ENCODE data around the gene COPG2.

DNA sequence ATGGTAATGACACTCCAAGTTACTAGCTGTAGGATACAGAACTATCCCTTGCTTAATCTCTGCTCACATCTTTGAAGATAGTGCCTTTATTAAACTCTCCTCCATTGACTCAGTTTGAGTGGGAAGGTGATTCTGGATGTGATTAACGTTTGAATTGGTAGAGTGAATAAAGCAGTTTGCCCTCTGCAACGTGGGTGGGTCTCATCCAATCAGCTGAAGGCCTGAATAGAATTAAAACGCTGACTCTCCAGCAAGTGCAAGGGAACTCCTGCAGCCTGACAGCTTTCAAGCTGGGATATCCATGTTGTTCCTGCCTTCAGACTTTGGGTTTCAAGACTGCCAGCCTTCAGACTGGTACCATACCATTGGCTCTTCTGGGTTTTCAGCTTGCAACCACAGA is 43.9 kb upstream of the COPG2 start:
- TF ChIP-seq EP300 (IDR thresholded peaks at IDR 0.05; ENCODE audit: borderline replicate concordance) (no peak), EGR1 (IDR thresholded peaks at IDR 0.05) (no peak), RAD21 (IDR thresholded peaks at IDR 0.05; ENCODE audit: low read depth) (no peak), TAF1 (IDR thresholded peaks at IDR 0.05; ENCODE audit: low read depth) (no peak), FOXM1 (IDR thresholded peaks at IDR 0.05; ENCODE audit: borderline replicate concordance, low read depth) (no peak), YY1 (IDR thresholded peaks at IDR 0.05; ENCODE audit: low read depth) (no peak), CREB1 (IDR thresholded peaks at IDR 0.05; ENCODE audit: low read depth) (no peak), CEBPB (IDR thresholded peaks at IDR 0.05) (no peak), TCF12 (IDR thresholded peaks at IDR 0.05; ENCODE audit: low read depth) (no peak), NFIC (IDR thresholded peaks at IDR 0.05) (no peak), ZBTB7A (IDR thresholded peaks at IDR 0.05; ENCODE audit: low read depth) (no peak)
- TF ChIP-seq, protein P1, sequence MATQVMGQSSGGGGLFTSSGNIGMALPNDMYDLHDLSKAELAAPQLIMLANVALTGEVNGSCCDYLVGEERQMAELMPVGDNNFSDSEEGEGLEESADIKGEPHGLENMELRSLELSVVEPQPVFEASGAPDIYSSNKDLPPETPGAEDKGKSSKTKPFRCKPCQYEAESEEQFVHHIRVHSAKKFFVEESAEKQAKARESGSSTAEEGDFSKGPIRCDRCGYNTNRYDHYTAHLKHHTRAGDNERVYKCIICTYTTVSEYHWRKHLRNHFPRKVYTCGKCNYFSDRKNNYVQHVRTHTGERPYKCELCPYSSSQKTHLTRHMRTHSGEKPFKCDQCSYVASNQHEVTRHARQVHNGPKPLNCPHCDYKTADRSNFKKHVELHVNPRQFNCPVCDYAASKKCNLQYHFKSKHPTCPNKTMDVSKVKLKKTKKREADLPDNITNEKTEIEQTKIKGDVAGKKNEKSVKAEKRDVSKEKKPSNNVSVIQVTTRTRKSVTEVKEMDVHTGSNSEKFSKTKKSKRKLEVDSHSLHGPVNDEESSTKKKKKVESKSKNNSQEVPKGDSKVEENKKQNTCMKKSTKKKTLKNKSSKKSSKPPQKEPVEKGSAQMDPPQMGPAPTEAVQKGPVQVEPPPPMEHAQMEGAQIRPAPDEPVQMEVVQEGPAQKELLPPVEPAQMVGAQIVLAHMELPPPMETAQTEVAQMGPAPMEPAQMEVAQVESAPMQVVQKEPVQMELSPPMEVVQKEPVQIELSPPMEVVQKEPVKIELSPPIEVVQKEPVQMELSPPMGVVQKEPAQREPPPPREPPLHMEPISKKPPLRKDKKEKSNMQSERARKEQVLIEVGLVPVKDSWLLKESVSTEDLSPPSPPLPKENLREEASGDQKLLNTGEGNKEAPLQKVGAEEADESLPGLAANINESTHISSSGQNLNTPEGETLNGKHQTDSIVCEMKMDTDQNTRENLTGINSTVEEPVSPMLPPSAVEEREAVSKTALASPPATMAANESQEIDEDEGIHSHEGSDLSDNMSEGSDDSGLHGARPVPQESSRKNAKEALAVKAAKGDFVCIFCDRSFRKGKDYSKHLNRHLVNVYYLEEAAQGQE (IDR thresholded peaks at IDR 0.05; ENCODE audit: low read depth): no peak
- TF ChIP-seq, protein P2, sequence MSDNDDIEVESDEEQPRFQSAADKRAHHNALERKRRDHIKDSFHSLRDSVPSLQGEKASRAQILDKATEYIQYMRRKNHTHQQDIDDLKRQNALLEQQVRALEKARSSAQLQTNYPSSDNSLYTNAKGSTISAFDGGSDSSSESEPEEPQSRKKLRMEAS (IDR thresholded peaks at IDR 0.05): no peak

All from Ishikawa (cell line).